HepG2 (cell line): Measurements from ENCODE around the gene USP17L10. TPM values are rescaled to one million over a fixed set of nuclear protein-coding genes. Genes with fewer than 3 reads are reported as not detected.
"Not testable (repeated sequence)": the region's sequence is repeated elsewhere in the genome, so short reads cannot be mapped to it uniquely, and the experiment has no call there.

ENCODE experiments used
- ATAC-seq: fragments of 200-7000 bp; cut with Tn5 transposase; 3 replicates; pipeline ENCODE4 v1.9.1; 2020; ENCODE audit warnings: mild to moderate bottlenecking, moderate library complexity
- BruUV-seq: library from RNA; stranded (reverse); fragments of 400-500 nt; replicated peaks from 2 replicates; lab custom pipeline; 2021; lab: Mats Ljungman, UMichigan
- CTCF ChIA-PET: fragments of 300-600 bp; formaldehyde crosslinking; extraction: SDS; loops from one replicate; lab custom pipeline; 2021; ENCODE audit warnings: low total read pairs, inconsistent platforms, low intra/inter-chr PET ratio; lab: Yijun Ruan, JAX
- POLR2A ChIA-PET: fragments of 350-600 bp; sonication (Branson Sonifier 250); formaldehyde crosslinking; loops from one replicate; lab custom pipeline; 2020; ENCODE audit warnings: antibody characterized with exemption, inconsistent platforms; lab: Yijun Ruan, JAX
- DNase-seq: peaks from one replicate; pipeline ENCODE4 v3.0.0-alpha.2; 2015; ENCODE audit warnings: low spot score
- FAIRE-seq: peaks from 3 replicates; lab custom pipeline; 2011; peaks lifted over from hg19 to GRCh38; lab: Jason Lieb, UNC
- H2AFZ ChIP-seq: one replicate; pipeline ENCODE4 v1.6.1; 2011; ENCODE audit warnings: low read length, inconsistent platforms
- H3K27ac ChIP-seq: fragments of 300-600 bp; 3 replicates; pipeline ENCODE4 v1.8.0; 2011; ENCODE audit warnings: mixed run types, mild to moderate bottlenecking, mixed read lengths, low read length, inconsistent platforms; ENCODE audit not compliant: insufficient read depth; ENCODE audit errors: extremely low read length
- H3K27me3 ChIP-seq, 2 experiments: fragments of 200-600 bp in 1 of 2; 2 replicates in 1 of 2; 3 replicates in 1 of 2; pipeline versions ENCODE4 v1.6.0 to v1.8.0; 2011; ENCODE audit warnings: low read length in 2 of 2, mild to moderate bottlenecking in 2 of 2, moderate library complexity in 2 of 2, inconsistent platforms in 1 of 2; ENCODE audit not compliant: insufficient read depth in 2 of 2, control insufficient read depth in 1 of 2
- H3K36me3 ChIP-seq, 2 experiments: fragments of 200-600 bp in 1 of 2; replicated peaks in 1 of 2; 2 replicates in 1 of 2; 3 replicates in 1 of 2; pipeline versions ENCODE4 v1.5.1 to v1.8.0; 2011; ENCODE audit warnings: low read length in 2 of 2, inconsistent platforms in 1 of 2; ENCODE audit not compliant: insufficient read depth in 2 of 2, control insufficient read depth in 1 of 2
- H3K4me1 ChIP-seq: 2 replicates; pipeline ENCODE4 v1.5.1; 2012; ENCODE audit warnings: low read length, inconsistent platforms; ENCODE audit not compliant: insufficient read depth
- H3K4me2 ChIP-seq: 2 replicates; pipeline ENCODE4 v1.6.0; 2011; ENCODE audit warnings: low read depth, low read length, inconsistent platforms
- H3K4me3 ChIP-seq, 3 experiments: fragments of 200-600 bp in 1 of 3; sonication (generic), shearing (Covaris generic) in 1 of 3; replicated peaks in 1 of 3; 2 replicates each; pipeline ENCODE4 v1.5.1; 2011 to 2016; ENCODE audit warnings: low read length in 3 of 3, inconsistent platforms in 2 of 3, low read depth in 2 of 3, mild to moderate bottlenecking in 2 of 3, control low read depth in 1 of 3, mixed read lengths in 1 of 3; ENCODE audit not compliant: insufficient read depth in 1 of 3
- H3K79me2 ChIP-seq: one replicate; pipeline ENCODE4 v1.6.1; 2011; ENCODE audit warnings: low read length, inconsistent platforms; ENCODE audit not compliant: insufficient read depth
- H3K9ac ChIP-seq: 2 replicates; pipeline ENCODE4 v1.6.0; 2011; ENCODE audit warnings: mild to moderate bottlenecking, low read depth, low read length, inconsistent platforms; ENCODE audit not compliant: insufficient read depth
- H3K9me3 ChIP-seq: 2 replicates; pipeline ENCODE4 v1.5.1; 2012; ENCODE audit warnings: mild to moderate bottlenecking, low read length
- H4K20me1 ChIP-seq: 2 replicates; pipeline ENCODE4 v1.6.0; 2011; ENCODE audit warnings: inconsistent platforms, mild to moderate bottlenecking, low read length, moderate library complexity; ENCODE audit not compliant: insufficient read depth
- WGBS: methylation state at CpG from one replicate; pipeline ENCODE4 v1.1.6; 2017; ENCODE audit warnings: low lambda C conversion rate; 5-methylcytosine and 5-hydroxymethylcytosine counted together
- in situ Hi-C: cut with HindIII; loops from 2 replicates; pipeline ENCODE4 v1.10.0; 2017; ENCODE audit warnings: low pct_unique_long_range_greater_than_20kb; ENCODE audit not compliant: extremely low pct_ligation_motif_present
- intact Hi-C: fragments of 100-400 bp; cut with micrococcal nuclease; formaldehyde crosslinking; loops from one replicate; pipeline ENCODE4 v1.10.0; 2022; ENCODE audit not compliant: unreplicated experiment
- polyA plus RNA-seq, 8 experiments: library from polyadenylated mRNA; depleted of rRNA in 3 of 8; stranded (reverse) in 7 of 8; unstranded in 1 of 8; fragments of >200 nt; fragmentation: Illumina TruSeq in 4 of 8; extraction: Trizol in 4 of 8; gene quantifications; 2 replicates each; pipeline versions ENCODE4 v1.2.1 to v1.2.3, GENCODE V29; 2011 to 2016; ENCODE audit warnings: low read depth in 4 of 8, missing spikeins in 1 of 8, mixed read lengths in 1 of 8; ENCODE audit not compliant: insufficient read depth in 1 of 8
- total RNA-seq, 5 experiments: library from RNA; depleted of rRNA; stranded (reverse); fragments of >200 nt; fragmentation: Illumina TruSeq; extraction: Trizol; gene quantifications; 2 replicates each; pipeline ENCODE4 v1.2.3, GENCODE V29; 2016; ENCODE audit warnings: low read depth in 1 of 5

USP17L10 gene
- total and polyA plus RNA-seq, 2 of the 13 experiments (the other 11 are each of a cell fraction or from before 2014, with no cell fraction given) = not detected

DNA sequence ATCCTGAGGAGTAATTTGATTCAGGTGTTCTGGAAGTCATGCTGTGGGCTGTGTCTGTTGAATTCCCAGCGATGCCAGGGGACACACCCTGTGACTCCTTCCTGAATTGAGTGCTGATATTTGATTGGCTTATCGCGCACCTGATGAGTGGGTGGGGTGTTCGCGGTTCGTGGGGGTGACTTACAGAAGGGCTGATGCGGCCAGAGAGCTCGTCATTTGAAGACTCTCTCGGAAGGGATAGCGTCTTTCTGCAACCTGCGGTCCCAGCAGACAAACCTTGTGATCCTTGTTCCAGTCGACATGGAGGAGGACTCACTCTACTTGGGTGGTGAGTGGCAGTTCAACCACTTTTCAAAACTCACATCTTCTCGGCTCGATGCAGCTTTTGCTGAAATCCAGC, 14.1 kb downstream of the USP17L10 start, which contains the start of gene USP17L13:
Gene USP17L13 (plus strand): TSS at position 301 of the 400 bp plus-strand sequence. CDS start 0 bp downstream, at position 301.
- POLR2A ChIA-PET, H2AFZ ChIP-seq, H4K20me1 ChIP-seq, H3K27ac ChIP-seq, H3K4me2 ChIP-seq, H3K9me3 ChIP-seq, H3K36me3 ChIP-seq, intact Hi-C loops, CTCF ChIA-PET, H3K27me3 ChIP-seq, H3K4me1 ChIP-seq, in situ Hi-C loops, BruUV-seq, ATAC-seq, DNase-seq, H3K4me3 ChIP-seq, H3K9ac ChIP-seq, H3K79me2 ChIP-seq: not testable (repeated sequence)
- FAIRE-seq = peak; percentile 28
- WGBS = no CpG with 5 or more reads among the region's 14 CpGs

GRCh38 chr4:9230249-9230648, 19.8 kb downstream of the USP17L10 start:
- BruUV-seq, FAIRE-seq, H4K20me1 ChIP-seq, H3K36me3 ChIP-seq, H3K4me3 ChIP-seq, in situ Hi-C loops, H3K79me2 ChIP-seq, H3K27ac ChIP-seq, H3K27me3 ChIP-seq, H3K4me1 ChIP-seq, ATAC-seq, POLR2A ChIA-PET, H3K9ac ChIP-seq, H2AFZ ChIP-seq, H3K9me3 ChIP-seq, intact Hi-C loops, H3K4me2 ChIP-seq, DNase-seq, CTCF ChIA-PET: not testable (repeated sequence)
- whole genome bisulfite sequencing = no CpG with 5 or more reads among the region's 8 CpGs

DNA sequence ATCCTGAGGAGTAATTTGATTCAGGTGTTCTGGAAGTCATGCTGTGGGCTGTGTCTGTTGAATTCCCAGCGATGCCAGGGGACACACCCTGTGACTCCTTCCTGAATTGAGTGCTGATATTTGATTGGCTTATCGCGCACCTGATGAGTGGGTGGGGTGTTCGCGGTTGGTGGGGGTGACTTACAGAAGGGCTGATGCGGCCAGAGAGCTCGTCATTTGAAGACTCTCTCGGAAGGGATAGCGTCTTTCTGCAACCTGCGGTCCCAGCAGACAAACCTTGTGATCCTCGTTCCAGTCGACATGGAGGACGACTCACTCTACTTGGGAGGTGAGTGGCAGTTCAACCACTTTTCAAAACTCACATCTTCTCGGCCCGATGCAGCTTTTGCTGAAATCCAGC, 23.6 kb downstream of the USP17L10 start, which contains the start of gene USP17L15:
Gene USP17L15 (plus strand): TSS at position 301 of the 400 bp plus-strand sequence. CDS start 0 bp downstream, at position 301.
- H3K79me2 ChIP-seq, CTCF ChIA-PET, H3K36me3 ChIP-seq, H3K4me3 ChIP-seq, H3K27me3 ChIP-seq, intact Hi-C loops, H3K9ac ChIP-seq, H3K4me1 ChIP-seq, FAIRE-seq, DNase-seq, H4K20me1 ChIP-seq, H3K4me2 ChIP-seq, H2AFZ ChIP-seq, H3K9me3 ChIP-seq, ATAC-seq, POLR2A ChIA-PET, in situ Hi-C loops, BruUV-seq, H3K27ac ChIP-seq: not testable (repeated sequence)
- no CpG with 5 or more reads among the region's 15 CpGs for WGBS

- 46% methylated on average over 12 of the region's 12 CpGs for WGBS
- CTCF ChIA-PET, BruUV-seq, ATAC-seq, H3K9ac ChIP-seq, H3K79me2 ChIP-seq, FAIRE-seq, H2AFZ ChIP-seq, H3K36me3 ChIP-seq, H4K20me1 ChIP-seq, H3K4me3 ChIP-seq, H3K4me1 ChIP-seq, H3K27ac ChIP-seq, in situ Hi-C loops, POLR2A ChIA-PET, DNase-seq, intact Hi-C loops, H3K9me3 ChIP-seq, H3K27me3 ChIP-seq, H3K4me2 ChIP-seq: not testable (repeated sequence)
Measured at GRCh38 chr4:9238461-9238860, 28.0 kb downstream of the USP17L10 start.
